GM19240 (cell line): ENCODE data around the gene RIMBP3C.
"Not testable (repeated sequence)": the region's sequence is repeated elsewhere in the genome, so short reads cannot be mapped to it uniquely, and the experiment has no call there.

Experiments used
- DNase-seq: peaks from one replicate; pipeline ENCODE4 v3.0.0; 2011; ENCODE audit warnings: low spot score; ENCODE audit not compliant: insufficient read length

RIMBP3C gene

GRCh38 chr22:21532863-21533648 lies 18.2 kb downstream of the RIMBP3C start:
- not testable (repeated sequence) for DNase-seq

- DNase-seq: not testable (repeated sequence)
Measured at GRCh38 chr22:21531525-21531924, 19.7 kb downstream of the RIMBP3C start.

- DNase-seq: not testable (repeated sequence)
Measured at GRCh38 chr22:21526705-21527500, 24.4 kb downstream of the RIMBP3C start.

GRCh38 chr22:21516970-21517764 lies 34.1 kb downstream of the RIMBP3C start:
- not testable (repeated sequence) for DNase-seq

- DNase-seq: not testable (repeated sequence)
Measured at GRCh38 chr22:21516522-21516921, 34.7 kb downstream of the RIMBP3C start.

GRCh38 chr22:21515234-21515633 lies 36.0 kb downstream of the RIMBP3C start:
- not testable (repeated sequence) for DNase-seq

- not testable (repeated sequence) for DNase-seq
Measured at GRCh38 chr22:21514117-21514516, 37.1 kb downstream of the RIMBP3C start.

- not testable (repeated sequence) for DNase-seq
Measured at GRCh38 chr22:21512022-21512421, 39.2 kb downstream of the RIMBP3C start.

- DNase-seq: not testable (repeated sequence)
Measured at GRCh38 chr22:21510397-21510796, 40.9 kb downstream of the RIMBP3C start.

- not testable (repeated sequence) for DNase-seq
Measured at GRCh38 chr22:21499623-21500506, 51.4 kb downstream of the RIMBP3C start.

- not testable (repeated sequence) for DNase-seq
Measured at GRCh38 chr22:21498489-21498888, 52.8 kb downstream of the RIMBP3C start.

- DNase-seq: not testable (repeated sequence)
Measured at GRCh38 chr22:21497984-21498383, 53.3 kb downstream of the RIMBP3C start.
